Measurements from ENCODE around the gene ABCA3.

DNA sequence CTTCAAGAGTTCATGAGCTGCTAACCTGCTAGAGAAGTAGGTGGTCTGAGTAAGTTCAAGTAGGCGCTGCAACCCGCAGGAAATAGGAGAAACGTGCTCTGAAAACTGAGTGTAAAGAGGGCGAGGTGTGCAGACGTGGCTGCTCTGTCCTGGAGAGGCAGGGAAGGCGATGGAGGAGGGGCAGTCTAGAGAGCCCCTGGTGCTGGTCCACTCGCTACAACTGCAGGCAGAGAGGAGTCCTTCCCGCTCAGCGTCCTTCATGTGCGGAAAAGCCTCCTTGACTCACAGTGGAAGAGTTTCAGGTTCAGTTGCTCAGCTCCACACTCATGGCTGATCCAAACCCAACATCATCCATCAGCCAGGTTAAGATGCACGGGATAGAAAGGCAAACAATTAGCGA is 12.1 kb downstream of the ABCA3 start:
- TF ChIP-seq POLR2A (IDR thresholded peaks at IDR 0.05) (no peak), CTCF (IDR thresholded peaks at IDR 0.05) (no peak)

Data from adrenal gland (tissue), 5 donors.